Sciatic nerve (tissue), 2 donors: Measurements from ENCODE around the gene PFDN6. TPM values are rescaled to one million over a fixed set of nuclear protein-coding genes. Genes with fewer than 3 reads are reported as not detected.

Source experiments
- ATAC-seq: fragments of 200-7000 bp; cut with Tn5 transposase; one replicate; pipeline ENCODE4 v1.9.1; 2020; ENCODE audit warnings: mild to moderate bottlenecking, moderate library complexity
- DNase-seq: peaks from one replicate; pipeline ENCODE4 v3.0.0-alpha.2; 2020; ENCODE audit warnings: low spot score
- intact Hi-C: fragments of 100-400 bp; cut with DNase I; formaldehyde crosslinking; loops from one replicate; pipeline ENCODE4 v1.14.2; 2022
- total RNA-seq: library from RNA; stranded (reverse); fragmentation: NEBNext Ultra II Directional; extraction: Animal tissue kit (Norgen Biotek cat#: 25700); gene quantifications from one replicate; pipeline ENCODE4 v1.2.1, GENCODE V29; 2021
- donor health status: DM: no; HTN: no; CAD: no.
- donor health status: DM: no; HTN: no; CAD: no.

Gene PFDN6
- total RNA-seq, 1 donor from 2014 or later: 27.1 TPM

GRCh38 chr6:33313709-33314514, 24.5 kb downstream of the PFDN6 start, which contains the start of gene TAPBP:
Gene TAPBP, minus strand, starts transcription at chr6:33314078. Its CDS starts 37 bp downstream, at chr6:33314041.
- DNase-seq (peak; percentile 78), ATAC-seq (peak; percentile 45)
- intact Hi-C loops: no loop called here

DNA sequence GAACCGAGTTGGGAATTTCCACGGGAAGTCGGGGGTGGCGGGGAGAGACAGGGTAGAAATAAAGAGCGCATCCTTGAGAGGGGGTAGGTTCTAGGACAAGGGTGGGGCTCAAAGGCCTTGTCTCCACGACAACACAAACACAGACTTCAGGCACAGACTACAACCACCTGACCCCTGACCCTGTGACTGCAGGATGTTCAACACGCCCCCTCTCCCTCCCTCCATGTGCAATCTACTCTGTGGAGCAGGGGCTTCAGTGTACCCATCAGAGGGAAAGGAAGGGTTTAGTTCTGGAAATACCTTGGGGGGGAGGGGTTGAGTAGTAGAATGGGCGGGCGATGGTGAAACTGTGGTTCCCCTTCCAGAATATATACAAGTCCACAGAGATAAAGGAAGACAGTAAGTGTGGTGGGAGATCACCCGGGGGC, 25.1 kb downstream of the PFDN6 start:
- DNase-seq (peak; percentile 75), ATAC-seq (peak; percentile 56)
- intact Hi-C loops: no loop called here

DNA sequence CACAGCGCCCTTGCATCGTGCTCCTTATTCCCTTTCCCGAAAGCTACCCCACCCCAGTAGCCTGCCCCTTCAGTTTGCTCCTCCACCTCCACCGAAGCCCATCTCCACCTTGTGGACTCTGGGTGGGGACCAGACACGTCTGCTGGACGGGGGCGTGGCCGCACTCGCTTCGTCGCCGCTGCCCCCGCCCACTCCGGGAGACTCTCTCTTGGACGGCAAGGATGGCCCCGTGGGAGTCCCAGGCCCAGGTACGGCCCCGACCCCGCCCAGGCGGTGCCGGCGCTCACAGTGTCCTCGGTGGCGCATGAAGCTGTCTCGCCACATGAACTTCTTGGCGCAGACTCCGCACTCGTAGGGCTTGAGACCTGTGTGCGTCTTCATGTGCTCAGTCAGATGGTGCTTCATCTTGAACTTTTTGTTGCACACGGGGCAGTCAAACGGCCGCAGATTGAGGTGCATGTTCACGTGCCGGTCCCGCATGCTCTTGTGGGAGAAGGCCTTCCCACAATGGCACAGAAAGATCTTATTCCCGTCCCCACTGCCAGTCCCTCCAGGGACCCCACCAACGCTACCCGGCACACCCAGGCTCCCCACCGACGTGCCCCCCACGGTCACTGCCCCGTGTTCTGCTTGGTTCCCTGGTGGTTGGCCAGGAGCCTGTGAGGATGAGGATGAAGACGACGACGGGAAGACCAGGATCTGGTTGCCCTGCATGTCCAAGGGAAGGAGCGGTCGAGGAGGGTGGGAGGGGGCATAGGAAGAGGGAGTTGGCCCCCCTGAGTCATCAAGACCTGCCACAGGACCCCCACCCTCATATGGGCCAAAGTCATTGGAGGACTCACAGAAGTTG, 25.8 kb downstream of the PFDN6 start:
- DNase-seq: peak; percentile 81
- ATAC-seq: peak; percentile 1
- intact Hi-C loops: no loop called here

- no peak for DNase-seq
- intact Hi-C loops: no loop called here
- no peak for ATAC-seq
Observed at GRCh38 chr6:33315793-33316602, 26.6 kb downstream of the PFDN6 start.

- no peak for DNase-seq
- intact Hi-C loops: no loop called here
- no peak for ATAC-seq
Observed at GRCh38 chr6:33316603-33317418, 27.4 kb downstream of the PFDN6 start.

DNA sequence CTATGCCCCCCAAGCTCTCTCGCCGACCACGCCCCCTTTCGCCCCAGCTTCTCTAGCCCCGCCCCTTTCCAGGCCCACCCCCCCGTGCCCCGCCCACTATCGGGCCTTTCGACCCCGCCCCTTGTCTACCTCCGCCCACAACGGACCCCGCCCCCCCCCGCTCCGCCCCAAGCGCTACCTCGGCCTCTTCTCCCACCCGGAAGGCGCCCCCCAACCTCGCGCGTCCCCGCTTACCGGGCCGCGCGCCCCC, 27.9 kb downstream of the PFDN6 start:
- DNase-seq (peak; percentile 87), ATAC-seq (peak; percentile 0)
- intact Hi-C loops: no loop called here

- intact Hi-C loops: no loop called here
- peak; percentile 99 for DNase-seq
- peak; percentile 83 for ATAC-seq
Observed at GRCh38 chr6:33317669-33318425, 28.4 kb downstream of the PFDN6 start, which contains the start of gene ZBTB22. Gene ZBTB22, minus strand, starts transcription at chr6:33317744. Its CDS starts 828 bp downstream, at chr6:33316916.

DNA sequence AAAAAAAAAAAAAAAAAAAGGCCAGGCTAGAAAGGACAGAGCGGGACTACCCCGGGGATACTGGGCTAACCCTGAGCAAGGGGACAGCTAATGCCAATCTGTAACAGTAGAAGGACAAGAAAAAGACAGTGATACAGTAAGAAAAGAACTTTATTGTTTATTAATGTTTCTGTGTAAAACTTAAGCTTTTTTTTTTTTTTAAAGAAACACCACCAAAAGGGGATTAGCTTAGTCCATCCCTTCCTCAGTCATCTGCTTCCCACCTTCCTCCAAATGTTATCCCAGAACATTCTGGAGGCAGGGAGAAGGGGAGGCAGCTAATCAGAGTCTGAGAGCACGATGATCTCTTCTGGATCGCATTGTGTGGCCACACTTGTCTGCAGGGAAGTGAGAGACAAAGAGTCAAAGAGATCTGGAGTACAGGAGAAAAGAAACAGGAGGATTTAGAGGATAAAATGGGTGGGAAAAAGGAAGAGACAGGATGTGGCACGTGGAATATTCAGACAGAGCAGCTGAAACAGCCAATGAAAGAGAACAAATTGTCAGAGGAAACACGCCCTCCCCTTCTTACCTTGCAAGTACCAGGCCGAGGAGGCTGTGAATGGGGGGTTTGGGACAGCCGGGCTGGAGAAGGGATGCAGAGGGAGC, 29.1 kb downstream of the PFDN6 start:
- no peak for DNase-seq
- no peak for ATAC-seq
- intact Hi-C loops: no loop called here

- intact Hi-C loops: no loop called here
- ATAC-seq (no peak), DNase-seq (no peak)
Observed at GRCh38 chr6:33319939-33320314, 30.5 kb downstream of the PFDN6 start.

- DNase-seq (peak; percentile 73), ATAC-seq (no peak)
- intact Hi-C loops: no loop called here
Observed at GRCh38 chr6:33320315-33321181, 31.1 kb downstream of the PFDN6 start.

DNA sequence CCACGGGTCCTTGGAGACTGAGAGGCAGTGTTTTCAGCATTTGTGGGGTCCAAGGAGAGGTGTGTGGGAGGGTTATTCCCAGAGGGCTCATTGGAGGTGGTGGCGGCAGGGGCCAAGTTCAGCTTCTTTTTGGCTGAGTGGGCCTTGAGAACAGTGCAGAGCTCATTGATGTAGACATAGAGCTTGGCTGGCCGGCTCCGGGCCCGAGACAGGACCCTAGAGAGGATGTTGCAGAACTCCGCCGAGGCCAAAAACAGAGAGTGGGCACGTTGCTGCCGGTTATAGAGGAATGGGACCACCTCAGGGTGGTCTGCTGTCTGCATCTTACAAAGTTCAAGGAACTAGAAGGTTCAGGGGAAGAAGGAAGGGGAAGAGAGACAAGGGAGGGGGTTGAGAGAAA, 31.8 kb downstream of the PFDN6 start:
- DNase-seq (no peak), ATAC-seq (no peak)
- intact Hi-C loops: no loop called here

DNA sequence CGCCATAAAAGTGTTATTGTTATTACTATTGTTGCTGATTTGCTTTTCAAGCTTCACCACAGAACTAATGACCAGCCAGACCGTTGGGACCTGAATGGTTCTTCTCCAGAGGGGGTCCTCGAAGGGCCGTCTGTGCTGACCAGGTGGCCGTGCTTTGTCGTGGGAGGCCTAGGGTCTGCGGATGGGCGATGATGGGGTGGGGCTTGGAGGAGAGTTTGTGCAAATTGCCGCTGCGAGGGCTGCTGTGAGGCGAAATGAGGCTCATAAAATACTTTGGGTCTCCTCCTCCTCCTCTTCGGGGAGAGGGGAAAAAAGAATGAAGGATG, 34.2 kb downstream of the PFDN6 start:
- intact Hi-C loops: no loop called here
- ATAC-seq: no peak
- DNase-seq: no peak

GRCh38 chr6:33324125-33324524, 34.7 kb downstream of the PFDN6 start:
- DNase-seq (no peak), ATAC-seq (no peak)

DNA sequence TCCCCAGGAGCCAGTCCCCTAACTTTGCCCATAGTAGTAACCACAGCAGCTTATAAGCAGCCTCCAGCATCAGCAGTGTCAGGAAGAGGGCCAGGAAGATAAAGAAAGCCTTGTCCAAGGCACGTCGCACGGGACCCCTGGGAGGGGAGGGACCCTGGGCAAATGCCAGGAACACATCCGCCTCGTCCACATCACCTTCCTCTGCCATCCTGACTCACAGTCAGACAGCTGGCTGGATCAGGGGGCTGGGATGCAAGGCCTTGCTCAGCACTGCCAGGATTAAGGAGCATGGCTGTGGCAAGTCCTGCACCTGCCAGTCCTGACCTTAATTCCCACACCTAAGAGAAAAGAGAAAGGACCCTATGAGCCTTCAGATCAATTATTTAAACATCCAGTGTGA, 39.7 kb downstream of the PFDN6 start:
- no peak for ATAC-seq
- no peak for DNase-seq
- intact Hi-C loops: no loop called here

More at GRCh38 chr6:33324125-33324524, 34.7 kb downstream of the PFDN6 start:
- intact Hi-C loops: no loop called here

GRCh38 chr6:33330736-33331135, 41.3 kb downstream of the PFDN6 start:
- ATAC-seq (no peak), DNase-seq (no peak)
- intact Hi-C loops: no loop called here

DNA sequence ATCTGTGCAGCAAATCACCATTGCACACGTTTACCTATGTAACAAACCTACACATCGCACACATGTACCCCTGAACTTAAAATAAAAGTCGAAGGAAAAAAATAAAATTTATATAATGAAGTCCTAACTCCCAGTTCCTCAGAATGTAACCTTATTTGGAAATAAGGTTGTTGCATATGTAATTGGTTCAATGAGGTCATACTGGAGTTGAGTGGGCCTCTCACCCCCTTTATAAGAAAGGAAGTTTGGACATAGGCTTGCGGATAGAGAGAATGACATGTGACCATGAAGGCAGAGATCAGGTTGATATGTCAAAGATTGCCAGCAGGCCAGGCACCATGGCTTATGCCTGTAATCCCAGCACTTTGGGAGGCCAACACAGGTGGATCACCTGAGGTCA, 44.3 kb downstream of the PFDN6 start:
- ATAC-seq (no peak), DNase-seq (no peak)
- intact Hi-C loops: no loop called here

GRCh38 chr6:33335916-33336315, 46.5 kb downstream of the PFDN6 start:
- intact Hi-C loops: no loop called here
- no peak for DNase-seq
- no peak for ATAC-seq
